IMR-90 (cell line): ENCODE results near the gene ESR1. TPM values are rescaled to one million over a fixed set of nuclear protein-coding genes. Genes with fewer than 3 reads are reported as not detected.

Source experiments
- ATAC-seq: fragments of 200-7000 bp; cut with Tn5 transposase; 2 replicates; pipeline ENCODE4 v1.9.1; 2020; ENCODE audit warnings: low read depth, mild to moderate bottlenecking, moderate library complexity
- BruUV-seq: library from RNA; stranded (reverse); fragments of 400-500 nt; replicated peaks from 2 replicates; lab custom pipeline; 2021; lab: Mats Ljungman, UMichigan
- CTCF ChIA-PET: fragments of 300-600 bp; formaldehyde crosslinking; extraction: SDS; loops from one replicate; lab custom pipeline; 2021; ENCODE audit warnings: antibody characterized with exemption; lab: Yijun Ruan, JAX
- POLR2A ChIA-PET: fragments of 300-600 bp; sonication (Branson Sonifier 250); formaldehyde crosslinking; loops from one replicate; lab custom pipeline; 2022; ENCODE audit warnings: antibody characterized with exemption; ENCODE audit not compliant: unreplicated experiment; lab: Charles Lee
- DNase-seq: peaks from one replicate; pipeline ENCODE4 v3.0.0; 2013
- H2AFZ ChIP-seq: replicated peaks from 2 replicates; pipeline ENCODE3; 2013; ENCODE audit warnings: low read length, mild to moderate bottlenecking; ENCODE audit not compliant: poor library complexity
- H2AK5ac ChIP-seq: 2 replicates; pipeline ENCODE4 v1.6.1; 2013; ENCODE audit warnings: low read depth, low read length, inconsistent platforms
- H2AK9ac ChIP-seq: replicated peaks from 2 replicates; pipeline ENCODE3; 2013; ENCODE audit warnings: mild to moderate bottlenecking, low read depth, low read length, moderate library complexity; ENCODE audit not compliant: poor library complexity
- H2BK120ac ChIP-seq: 2 replicates; pipeline ENCODE4 v1.6.1; 2013; ENCODE audit warnings: low read depth, low read length, inconsistent platforms
- H2BK15ac ChIP-seq: 3 replicates; pipeline ENCODE4 v1.6.1; 2013; ENCODE audit warnings: low read depth, low read length, inconsistent platforms
- H2BK20ac ChIP-seq: 2 replicates; pipeline ENCODE4 v1.6.1; 2013; ENCODE audit warnings: low read depth, mild to moderate bottlenecking, inconsistent platforms, low read length, moderate library complexity
- H2BK5ac ChIP-seq: 2 replicates; pipeline ENCODE4 v1.6.1; 2013; ENCODE audit warnings: mild to moderate bottlenecking, low read depth, low read length, inconsistent platforms; ENCODE audit not compliant: poor library complexity, severe bottlenecking
- H3K14ac ChIP-seq: replicated peaks from 2 replicates; pipeline ENCODE4 v1.6.1; 2013; ENCODE audit warnings: low read depth, low read length, inconsistent platforms
- H3K18ac ChIP-seq: 2 replicates; pipeline ENCODE4 v1.6.1; 2013; ENCODE audit warnings: low read depth, low read length, control low read depth
- H3K23ac ChIP-seq: 2 replicates; pipeline ENCODE4 v1.6.1; 2013; ENCODE audit warnings: low read depth, low read length, inconsistent platforms
- H3K27ac ChIP-seq: 2 replicates; pipeline ENCODE4 v1.5.1; 2013; ENCODE audit warnings: mild to moderate bottlenecking, control low read depth, low read length; ENCODE audit not compliant: insufficient read depth
- H3K27me3 ChIP-seq: 2 replicates; pipeline ENCODE4 v1.6.1; 2013; ENCODE audit warnings: low read length; ENCODE audit not compliant: control insufficient read depth, insufficient read depth
- H3K36me3 ChIP-seq: 2 replicates; pipeline ENCODE4 v1.6.1; 2013; ENCODE audit warnings: low read length, mixed read lengths; ENCODE audit not compliant: control insufficient read depth, insufficient read depth
- H3K4ac ChIP-seq: 2 replicates; pipeline ENCODE4 v1.6.1; 2013; ENCODE audit warnings: low read depth, low read length, inconsistent platforms
- H3K4me1 ChIP-seq: 2 replicates; pipeline ENCODE4 v1.6.1; 2013; ENCODE audit warnings: low read length, mixed read lengths; ENCODE audit not compliant: control insufficient read depth, insufficient read depth
- H3K4me2 ChIP-seq: 2 replicates; pipeline ENCODE4 v1.6.1; 2013; ENCODE audit warnings: low read depth, mild to moderate bottlenecking, control low read depth, low read length, moderate library complexity
- H3K4me3 ChIP-seq: 2 replicates; pipeline ENCODE4 v1.5.1; 2013; ENCODE audit warnings: low read depth, mild to moderate bottlenecking, control low read depth, low read length, moderate library complexity; ENCODE audit not compliant: insufficient read depth
- H3K56ac ChIP-seq: 2 replicates; pipeline ENCODE4 v1.6.1; 2013; ENCODE audit warnings: low read length, inconsistent platforms; ENCODE audit not compliant: insufficient read depth; ENCODE audit errors: extremely low read depth
- H3K79me1 ChIP-seq, 2 experiments: 2 replicates each; pipeline ENCODE4 v1.6.1; 2013; ENCODE audit warnings: low read length in 2 of 2, inconsistent platforms in 1 of 2, low read depth in 1 of 2
- H3K9ac ChIP-seq: 2 replicates; pipeline ENCODE4 v1.6.1; 2013; ENCODE audit warnings: low read depth, low read length, control low read depth
- H3K9me1 ChIP-seq: 2 replicates; pipeline ENCODE4 v1.6.1; 2013; ENCODE audit warnings: low read length, inconsistent platforms; ENCODE audit not compliant: insufficient read depth
- H3K9me3 ChIP-seq: 2 replicates; pipeline ENCODE4 v1.6.1; 2013; ENCODE audit warnings: low read length; ENCODE audit not compliant: control insufficient read depth, insufficient read depth
- H4K20me1 ChIP-seq: 2 replicates; pipeline ENCODE4 v1.6.1; 2013; ENCODE audit warnings: low read length, inconsistent platforms; ENCODE audit not compliant: insufficient read depth
- H4K5ac ChIP-seq: 2 replicates; pipeline ENCODE4 v1.6.1; 2013; ENCODE audit warnings: mild to moderate bottlenecking, low read depth, low read length, control low read depth
- H4K8ac ChIP-seq, 2 experiments: 2 replicates each; pipeline ENCODE4 v1.6.1; 2013; ENCODE audit warnings: low read depth in 2 of 2, low read length in 2 of 2, control low read depth in 1 of 2, inconsistent platforms in 1 of 2
- H4K91ac ChIP-seq: 2 replicates; pipeline ENCODE4 v1.6.1; 2013; ENCODE audit warnings: low read depth, low read length, inconsistent platforms; ENCODE audit not compliant: insufficient read depth
- BHLHE40 ChIP-seq: fragments of 150-350 bp; IDR thresholded peaks from 2 replicates; pipeline ENCODE4 v1.6.1; 2016; ENCODE audit warnings: mild to moderate bottlenecking, low read depth, low read length
- CHD1 ChIP-seq: IDR thresholded peaks from 2 replicates; pipeline ENCODE4 v1.6.1; 2012; ENCODE audit warnings: low read depth, low read length, improper control_type of control experiment
- FOS ChIP-seq: fragments of 150-350 bp; IDR thresholded peaks from 2 replicates; pipeline ENCODE4 v1.6.1; 2016; ENCODE audit warnings: low read depth, low read length
- MAFK ChIP-seq: IDR thresholded peaks from 2 replicates; pipeline ENCODE4 v1.6.1; 2012; ENCODE audit warnings: low read depth, low read length, improper control_type of control experiment
- MAZ ChIP-seq: IDR thresholded peaks from 2 replicates; pipeline ENCODE4 v1.6.1; 2012; ENCODE audit warnings: low read depth, mild to moderate bottlenecking, low read length, improper control_type of control experiment, moderate library complexity, borderline replicate concordance
- MXI1 ChIP-seq: IDR thresholded peaks from 2 replicates; pipeline ENCODE4 v1.6.1; 2012; ENCODE audit warnings: low read depth, mild to moderate bottlenecking, low read length, moderate library complexity, borderline replicate concordance
- NFE2L2 ChIP-seq: fragments of 150-350 bp; IDR thresholded peaks from 2 replicates; pipeline ENCODE4 v1.6.1; 2016; ENCODE audit warnings: low read depth, mild to moderate bottlenecking, low read length
- POLR2A ChIP-seq: IDR thresholded peaks from 2 replicates; pipeline ENCODE4 v1.6.1; 2012; ENCODE audit warnings: mild to moderate bottlenecking, low read depth, low read length
- RAD21 ChIP-seq: IDR thresholded peaks from 2 replicates; pipeline ENCODE4 v1.6.1; 2012; ENCODE audit warnings: low read length, improper control_type of control experiment
- RCOR1 ChIP-seq: IDR thresholded peaks from 2 replicates; pipeline ENCODE4 v1.6.1; 2012; ENCODE audit warnings: mild to moderate bottlenecking, low read length, improper control_type of control experiment; ENCODE audit not compliant: insufficient replicate concordance
- RFX5 ChIP-seq: IDR thresholded peaks from 2 replicates; pipeline ENCODE4 v1.8.0; 2012; ENCODE audit warnings: low read depth, mild to moderate bottlenecking, low read length, moderate library complexity
- SMC3 ChIP-seq: fragments of 150-350 bp; IDR thresholded peaks from 2 replicates; pipeline ENCODE4 v1.6.1; 2016; ENCODE audit warnings: low read depth, mild to moderate bottlenecking, antibody characterized with exemption, low read length, moderate library complexity
- WGBS, 2 experiments: methylation state at CpG; one replicate each; pipeline versions ENCODE4 v1.1.5 to v1.1.7; 2013; ENCODE audit warnings: missing lambda C conversion rate in 2 of 2; ENCODE audit not compliant: insufficient read length in 1 of 2; ENCODE audit errors: extremely low coverage in 2 of 2; 5-methylcytosine and 5-hydroxymethylcytosine counted together
- dilution Hi-C: fragments of 300-500 bp; cut with HindIII; formaldehyde crosslinking; loops from one replicate; pipeline ENCODE4 v1.14.3; 2018; ENCODE audit warnings: low sequenced_read_pairs; ENCODE audit not compliant: unreplicated experiment
- in situ Hi-C: fragments of 300-500 bp; cut with MboI; formaldehyde crosslinking; loops from 3 replicates; pipeline ENCODE4 v1.14.3; 2019; ENCODE audit warnings: low sequenced_read_pairs, inconsistent platforms, mixed read lengths
- intact Hi-C: fragments of 100-400 bp; cut with micrococcal nuclease; formaldehyde crosslinking; loops from 2 replicates; pipeline ENCODE4 v1.10.0; 2022
- polyA plus RNA-seq, 3 experiments: library from polyadenylated mRNA; depleted of rRNA; stranded (reverse); fragments of >200 nt; gene quantifications; 2 replicates each; pipeline ENCODE4 v1.2.3, GENCODE V29; 2012; ENCODE audit warnings: low replicate concordance in 1 of 3
- total RNA-seq: library from RNA; depleted of rRNA; stranded (reverse); fragments of >200 nt; gene quantifications from 2 replicates; pipeline ENCODE4 v1.2.3, GENCODE V29; 2012
- TF ChIP-seq, protein P1 (sequence below): fragments of 150-350 bp; IDR thresholded peaks from 2 replicates; pipeline ENCODE4 v1.6.1; 2016; ENCODE audit warnings: low read depth, mild to moderate bottlenecking, low read length, moderate library complexity, borderline replicate concordance
- TF ChIP-seq, protein P2 (sequence below): conservative IDR thresholded peaks from 2 replicates; pipeline ENCODE4 v1.5.1; 2012; ENCODE audit warnings: mild to moderate bottlenecking, low read depth, low read length, improper control_type of control experiment
- TF ChIP-seq, protein P3 (sequence below): fragments of 150-350 bp; IDR thresholded peaks from 2 replicates; pipeline ENCODE4 v1.6.1; 2017; ENCODE audit warnings: mild to moderate bottlenecking, antibody characterized with exemption, low read length, low read depth

Gene ESR1
- total and polyA plus RNA-seq, 2 of the 4 experiments (the other 2 are of a cell fraction), result not detected

DNA sequence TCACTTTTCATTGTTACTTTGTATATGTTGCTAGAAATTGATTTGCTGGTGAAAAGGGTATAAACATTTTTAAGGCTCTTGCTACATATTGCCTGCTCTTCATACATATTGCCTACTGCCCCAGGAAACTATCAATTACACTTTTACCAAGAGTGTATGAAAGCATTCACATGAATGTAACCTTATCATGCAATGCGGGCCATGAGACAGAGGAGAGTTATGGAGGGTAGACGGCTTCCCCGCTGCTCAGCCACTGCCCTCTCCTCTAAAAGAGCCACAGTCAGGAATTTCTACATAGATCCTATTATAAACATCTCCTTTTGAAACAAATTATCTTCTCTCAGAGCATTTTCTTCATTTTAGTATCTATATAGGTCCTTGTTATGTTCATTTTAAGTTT, 264.4 kb downstream of the ESR1 start:
- peaks cover 1% of the 10 kb centered on the region; the same call in 1 of the 2 replicates for H3K9me3 ChIP-seq
- no peak overlapping the region for H2AK5ac ChIP-seq
- no TSS peak for BruUV-seq
- no peaks in the 10 kb centered on the region for H3K79me1 ChIP-seq
- H2AFZ ChIP-seq, result no peak overlapping the region
- H3K36me3 ChIP-seq, result no peaks in the 10 kb centered on the region
- no peak overlapping the region for H3K56ac ChIP-seq
- intact Hi-C loops (no loop called here), in situ Hi-C loops (no loop called here), dilution Hi-C loops (no loop called here)
- no peaks in the 10 kb centered on the region for H4K20me1 ChIP-seq
- H2BK5ac ChIP-seq, result no peak overlapping the region
- H2AK9ac ChIP-seq, result no peak overlapping the region
- ATAC-seq (peak; percentile 14; the same call in 1 of the 2 replicates), DNase-seq (no peak)
- H4K91ac ChIP-seq, result no peak overlapping the region
- no peak overlapping the region for H3K4me3 ChIP-seq
- no peak overlapping the region for H3K4ac ChIP-seq
- no peak overlapping the region for H4K5ac ChIP-seq
- CTCF ChIA-PET, result no interaction called here
- H2BK120ac ChIP-seq, result no peak overlapping the region
- H3K18ac ChIP-seq, result no peak overlapping the region
- no peak overlapping the region for H3K14ac ChIP-seq
- H2BK20ac ChIP-seq, result no peak overlapping the region
- H3K23ac ChIP-seq, result no peak overlapping the region
- H4K8ac ChIP-seq, result no peak overlapping the region
- no peak overlapping the region for H3K9ac ChIP-seq
- no peak overlapping the region for H3K4me2 ChIP-seq
- POLR2A ChIA-PET, result no interaction called here
- WGBS, 2 experiments, result no CpG with 5 or more reads among the region's 3 CpGs
- H3K9me1 ChIP-seq, result no peaks in the 10 kb centered on the region
- no peak overlapping the region for H3K27ac ChIP-seq
- H2BK15ac ChIP-seq, result no peak overlapping the region
- TF ChIP-seq RAD21, result no peak
- TF ChIP-seq, protein P1, sequence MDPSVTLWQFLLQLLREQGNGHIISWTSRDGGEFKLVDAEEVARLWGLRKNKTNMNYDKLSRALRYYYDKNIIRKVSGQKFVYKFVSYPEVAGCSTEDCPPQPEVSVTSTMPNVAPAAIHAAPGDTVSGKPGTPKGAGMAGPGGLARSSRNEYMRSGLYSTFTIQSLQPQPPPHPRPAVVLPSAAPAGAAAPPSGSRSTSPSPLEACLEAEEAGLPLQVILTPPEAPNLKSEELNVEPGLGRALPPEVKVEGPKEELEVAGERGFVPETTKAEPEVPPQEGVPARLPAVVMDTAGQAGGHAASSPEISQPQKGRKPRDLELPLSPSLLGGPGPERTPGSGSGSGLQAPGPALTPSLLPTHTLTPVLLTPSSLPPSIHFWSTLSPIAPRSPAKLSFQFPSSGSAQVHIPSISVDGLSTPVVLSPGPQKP, result no peak
- TF ChIP-seq MAZ, result no peak
- no peak for TF ChIP-seq FOS
- no peak for TF ChIP-seq BHLHE40
- no peak for TF ChIP-seq NFE2L2
- TF ChIP-seq POLR2A, result no peak
- TF ChIP-seq SMC3, result no peak
- no peak for TF ChIP-seq MAFK
- TF ChIP-seq CHD1, result no peak
- no peak for TF ChIP-seq RFX5
- TF ChIP-seq RCOR1, result no peak
- TF ChIP-seq, protein P2, sequence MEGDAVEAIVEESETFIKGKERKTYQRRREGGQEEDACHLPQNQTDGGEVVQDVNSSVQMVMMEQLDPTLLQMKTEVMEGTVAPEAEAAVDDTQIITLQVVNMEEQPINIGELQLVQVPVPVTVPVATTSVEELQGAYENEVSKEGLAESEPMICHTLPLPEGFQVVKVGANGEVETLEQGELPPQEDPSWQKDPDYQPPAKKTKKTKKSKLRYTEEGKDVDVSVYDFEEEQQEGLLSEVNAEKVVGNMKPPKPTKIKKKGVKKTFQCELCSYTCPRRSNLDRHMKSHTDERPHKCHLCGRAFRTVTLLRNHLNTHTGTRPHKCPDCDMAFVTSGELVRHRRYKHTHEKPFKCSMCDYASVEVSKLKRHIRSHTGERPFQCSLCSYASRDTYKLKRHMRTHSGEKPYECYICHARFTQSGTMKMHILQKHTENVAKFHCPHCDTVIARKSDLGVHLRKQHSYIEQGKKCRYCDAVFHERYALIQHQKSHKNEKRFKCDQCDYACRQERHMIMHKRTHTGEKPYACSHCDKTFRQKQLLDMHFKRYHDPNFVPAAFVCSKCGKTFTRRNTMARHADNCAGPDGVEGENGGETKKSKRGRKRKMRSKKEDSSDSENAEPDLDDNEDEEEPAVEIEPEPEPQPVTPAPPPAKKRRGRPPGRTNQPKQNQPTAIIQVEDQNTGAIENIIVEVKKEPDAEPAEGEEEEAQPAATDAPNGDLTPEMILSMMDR, result no peak
- TF ChIP-seq, protein P3, sequence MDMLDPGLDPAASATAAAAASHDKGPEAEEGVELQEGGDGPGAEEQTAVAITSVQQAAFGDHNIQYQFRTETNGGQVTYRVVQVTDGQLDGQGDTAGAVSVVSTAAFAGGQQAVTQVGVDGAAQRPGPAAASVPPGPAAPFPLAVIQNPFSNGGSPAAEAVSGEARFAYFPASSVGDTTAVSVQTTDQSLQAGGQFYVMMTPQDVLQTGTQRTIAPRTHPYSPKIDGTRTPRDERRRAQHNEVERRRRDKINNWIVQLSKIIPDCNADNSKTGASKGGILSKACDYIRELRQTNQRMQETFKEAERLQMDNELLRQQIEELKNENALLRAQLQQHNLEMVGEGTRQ, result no peak
- no peak for TF ChIP-seq MXI1
- no peaks in the 10 kb centered on the region for H3K4me1 ChIP-seq
- H3K27me3 ChIP-seq, result peaks cover 2% of the 10 kb centered on the region; the same call in 1 of the 2 replicates
